Activated CD4-positive, alpha-beta memory T cell treated with anti-CD3 and anti-CD28 coated beads, Interleukin-2, amount 10 ng/mL, durations not matched to agents 7 days and 5 days (primary cell): Measurements from ENCODE around the gene NELFE. TPM values are rescaled to one million over a fixed set of nuclear protein-coding genes. Genes with fewer than 3 reads are reported as not detected.
"Not testable (repeated sequence)": the region's sequence is repeated elsewhere in the genome, so short reads cannot be mapped to it uniquely, and the experiment has no call there.

Experiments
- CTCF ChIA-PET: fragments of 350-600 bp; sonication (Branson Sonifier 250); formaldehyde crosslinking; loops from one replicate; lab custom pipeline; 2021; ENCODE audit warnings: antibody characterized with exemption, inconsistent platforms; lab: Charles Lee
- POLR2A ChIA-PET: fragments of 350-600 bp; sonication (Branson Sonifier 250); formaldehyde crosslinking; loops from one replicate; lab custom pipeline; 2021; ENCODE audit warnings: antibody characterized with exemption; lab: Charles Lee
- DNase-seq: peaks from one replicate; pipeline ENCODE4 v3.0.0-alpha.2; 2020
- H3K27ac Mint-ChIP-seq: one replicate; pipeline ENCODE4 v1.8.0; 2021; ENCODE audit warnings: mild to moderate bottlenecking, mixed read lengths
- H3K27me3 Mint-ChIP-seq: one replicate; pipeline ENCODE4 v1.8.0; 2021; ENCODE audit warnings: mixed read lengths
- H3K36me3 Mint-ChIP-seq: one replicate; pipeline ENCODE4 v1.8.0; 2021; ENCODE audit warnings: low read depth, mixed read lengths
- H3K4me1 Mint-ChIP-seq: one replicate; pipeline ENCODE4 v1.8.0; 2021; ENCODE audit warnings: mixed read lengths
- H3K4me3 Mint-ChIP-seq: one replicate; pipeline ENCODE4 v1.8.0; 2021; ENCODE audit warnings: mild to moderate bottlenecking, mixed read lengths
- H3K9me3 Mint-ChIP-seq: one replicate; pipeline ENCODE4 v1.8.0; 2021; ENCODE audit warnings: mixed read lengths
- total RNA-seq, 2 experiments: library from RNA; stranded (reverse); gene quantifications; one replicate each; pipeline ENCODE4 v1.2.3, GENCODE V29; 2021

Gene NELFE
- total RNA-seq, 2 experiments from 2014 or later = 69.6 to 70.6 TPM

GRCh38 chr6:31945154-31945506, 13.6 kb downstream of the NELFE start:
- POLR2A ChIA-PET = interaction anchor here (1.0 to 1.7 kb wide), 3 partner anchors 13 to 27 kb away, joined by 3 to 5 read pairs (median 3); partner anchors contain the start of genes DXO, NELFE and SKIC2
- Mint-ChIP-seq H3K36me3 (no peaks in the 10 kb centered on the region), H3K27me3 (peaks cover 24% of the 10 kb centered on the region), H3K9me3 (no peaks in the 10 kb centered on the region), H3K4me1 (peaks cover 5% of the 10 kb centered on the region), H3K27ac (no peak overlapping the region), H3K4me3 (no peak overlapping the region)
- no peak for DNase-seq
- CTCF ChIA-PET = no interaction called here

GRCh38 chr6:31943742-31944141, 15.0 kb downstream of the NELFE start:
- H3K27ac Mint-ChIP-seq = no peak overlapping the region
- H3K4me3 Mint-ChIP-seq = no peak overlapping the region
- peaks cover 24% of the 10 kb centered on the region for H3K27me3 Mint-ChIP-seq
- H3K36me3 Mint-ChIP-seq = no peaks in the 10 kb centered on the region
- ChIA-PET POLR2A (no interaction called here), CTCF (no interaction called here)
- DNase-seq = no peak
- H3K9me3 Mint-ChIP-seq = no peaks in the 10 kb centered on the region
- peaks cover 5% of the 10 kb centered on the region for H3K4me1 Mint-ChIP-seq

- ChIA-PET POLR2A (no interaction called here), CTCF (interaction anchor here (1.4 to 1.9 kb wide), 2 partner anchors 10 to 170 kb away, joined by 6 read pairs; no protein-coding TSS in a partner anchor)
- DNase-seq = no peak
- no peaks in the 10 kb centered on the region for H3K36me3 Mint-ChIP-seq
- H3K4me1 Mint-ChIP-seq = no peaks in the 10 kb centered on the region
- H3K4me3 Mint-ChIP-seq = no peak overlapping the region
- no peaks in the 10 kb centered on the region for H3K9me3 Mint-ChIP-seq
- peaks cover 17% of the 10 kb centered on the region for H3K27me3 Mint-ChIP-seq
- H3K27ac Mint-ChIP-seq = no peak overlapping the region
Measured at GRCh38 chr6:31940256-31940664, 18.5 kb downstream of the NELFE start.

GRCh38 chr6:31935823-31936222, 22.9 kb downstream of the NELFE start:
- H3K4me1 Mint-ChIP-seq = no peaks in the 10 kb centered on the region
- no peaks in the 10 kb centered on the region for H3K9me3 Mint-ChIP-seq
- no peak overlapping the region for H3K27ac Mint-ChIP-seq
- no peak overlapping the region for H3K4me3 Mint-ChIP-seq
- H3K27me3 Mint-ChIP-seq = peaks cover 4% of the 10 kb centered on the region
- H3K36me3 Mint-ChIP-seq = no peaks in the 10 kb centered on the region
- DNase-seq = no peak
- CTCF ChIA-PET = no interaction called here
- POLR2A ChIA-PET = no interaction called here

- no peak overlapping the region for H3K27ac Mint-ChIP-seq
- CTCF ChIA-PET = interaction anchor here (1.1 kb wide), 1 partner anchor 37 kb away, joined by 4 read pairs; no protein-coding TSS in a partner anchor
- no peaks in the 10 kb centered on the region for H3K9me3 Mint-ChIP-seq
- H3K4me1 Mint-ChIP-seq = no peaks in the 10 kb centered on the region
- H3K27me3 Mint-ChIP-seq = peaks cover 2% of the 10 kb centered on the region
- H3K36me3 Mint-ChIP-seq = no peaks in the 10 kb centered on the region
- POLR2A ChIA-PET = no interaction called here
- no peak overlapping the region for H3K4me3 Mint-ChIP-seq
- DNase-seq = no peak
Measured at GRCh38 chr6:31935021-31935420, 23.8 kb downstream of the NELFE start.

- POLR2A ChIA-PET = no interaction called here
Measured at GRCh38 chr6:31933537-31933936, 25.2 kb downstream of the NELFE start.

GRCh38 chr6:31932137-31932536, 26.6 kb downstream of the NELFE start:
- H3K9me3 Mint-ChIP-seq, DNase-seq, H3K4me3 Mint-ChIP-seq, CTCF ChIA-PET, H3K36me3 Mint-ChIP-seq, POLR2A ChIA-PET, H3K4me1 Mint-ChIP-seq, H3K27me3 Mint-ChIP-seq, H3K27ac Mint-ChIP-seq: not testable (repeated sequence)

More at GRCh38 chr6:31933537-31933936, 25.2 kb downstream of the NELFE start:
- H3K4me1 Mint-ChIP-seq = no peaks in the 10 kb centered on the region
- H3K36me3 Mint-ChIP-seq = no peaks in the 10 kb centered on the region
- CTCF ChIA-PET = no interaction called here
- no peak overlapping the region for H3K27ac Mint-ChIP-seq
- no peak overlapping the region for H3K4me3 Mint-ChIP-seq
- peaks cover 2% of the 10 kb centered on the region for H3K27me3 Mint-ChIP-seq
- no peak for DNase-seq
- no peaks in the 10 kb centered on the region for H3K9me3 Mint-ChIP-seq

- no peak overlapping the region for H3K27ac Mint-ChIP-seq
- no peaks in the 10 kb centered on the region for H3K4me1 Mint-ChIP-seq
- ChIA-PET POLR2A (no interaction called here), CTCF (no interaction called here)
- DNase-seq = no peak
- H3K9me3 Mint-ChIP-seq = no peaks in the 10 kb centered on the region
- H3K27me3 Mint-ChIP-seq = peaks cover 3% of the 10 kb centered on the region
- H3K4me3 Mint-ChIP-seq = no peak overlapping the region
- H3K36me3 Mint-ChIP-seq = no peaks in the 10 kb centered on the region
Measured at GRCh38 chr6:31930962-31931361, 27.8 kb downstream of the NELFE start.

GRCh38 chr6:31928672-31928939, 30.2 kb downstream of the NELFE start:
- Mint-ChIP-seq H3K4me1 (no peaks in the 10 kb centered on the region), H3K27me3 (peaks cover 3% of the 10 kb centered on the region), H3K4me3 (no peak overlapping the region), H3K36me3 (no peaks in the 10 kb centered on the region), H3K27ac (no peak overlapping the region), H3K9me3 (no peaks in the 10 kb centered on the region)
- ChIA-PET CTCF (no interaction called here), POLR2A (no interaction called here)
- no peak for DNase-seq

GRCh38 chr6:31927863-31928671, 30.7 kb downstream of the NELFE start:
- POLR2A ChIA-PET = no interaction called here
- Mint-ChIP-seq H3K27ac (no peak overlapping the region), H3K9me3 (no peaks in the 10 kb centered on the region), H3K36me3 (no peaks in the 10 kb centered on the region), H3K4me1 (no peaks in the 10 kb centered on the region), H3K4me3 (no peak overlapping the region), H3K27me3 (peaks cover 3% of the 10 kb centered on the region)
- CTCF ChIA-PET = no interaction called here
- no peak for DNase-seq

GRCh38 chr6:31927242-31927862, 31.4 kb downstream of the NELFE start, which contains the start of gene C2:
TSS of gene C2 (plus strand) at chr6:31927717. CDS start at chr6:31927753, 36 bp downstream.
- ChIA-PET POLR2A (no interaction called here), CTCF (no interaction called here)
- Mint-ChIP-seq H3K27ac (no peak within 1 kb of the TSS), H3K36me3 (no peaks in the 10 kb centered on the region), H3K27me3 (peaks cover 3% of the 10 kb centered on the region), H3K4me3 (no peak within 1 kb of the TSS), H3K9me3 (no peaks in the 10 kb centered on the region), H3K4me1 (no peaks in the 10 kb centered on the region)
- DNase-seq = no peak

- peaks cover 3% of the 10 kb centered on the region for H3K27me3 Mint-ChIP-seq
- CTCF ChIA-PET = interaction anchor here (0.9 to 1.6 kb wide), 3 partner anchors 25 to 93 kb away, joined by 4 to 6 read pairs (median 4); partner anchors contain the start of gene EHMT2
- POLR2A ChIA-PET = interaction anchor here (0.8 kb wide), 1 partner anchor 25 kb away, joined by 3 read pairs; no protein-coding TSS in a partner anchor
- DNase-seq = no peak
- no peaks in the 10 kb centered on the region for H3K36me3 Mint-ChIP-seq
- H3K4me3 Mint-ChIP-seq = no peak overlapping the region
- no peak overlapping the region for H3K27ac Mint-ChIP-seq
- no peaks in the 10 kb centered on the region for H3K9me3 Mint-ChIP-seq
- no peaks in the 10 kb centered on the region for H3K4me1 Mint-ChIP-seq
Measured at GRCh38 chr6:31922942-31923341, 35.8 kb downstream of the NELFE start.

GRCh38 chr6:31920811-31921210, 38.0 kb downstream of the NELFE start:
- Mint-ChIP-seq H3K4me3 (no peak overlapping the region), H3K9me3 (no peaks in the 10 kb centered on the region), H3K27ac (no peak overlapping the region), H3K4me1 (no peaks in the 10 kb centered on the region), H3K27me3 (no peaks in the 10 kb centered on the region), H3K36me3 (no peaks in the 10 kb centered on the region)
- ChIA-PET POLR2A (no interaction called here), CTCF (interaction anchor here (1.3 kb wide), 1 partner anchor 22 kb away, joined by 5 read pairs; no protein-coding TSS in a partner anchor)
- no peak for DNase-seq
